Inflammatory macrophage (primary cell): ENCODE results near the gene KRT20.

Experiments used
- DNase-seq, 2 donors: peaks; one replicate each; pipeline ENCODE4 v3.0.0-alpha.2; 2020 to 2022
- total RNA-seq, 18 experiments: gene quantifications; one replicate each; lab custom pipeline; 2026; ENCODE audit warnings: mixed read lengths in 6 of 18, inconsistent platforms in 2 of 18; lab: John Stamatoyannopoulos, UW

KRT20 gene
- 0 to 0.10 (median 0) reads per million in 18 experiments for total RNA-seq

GRCh38 chr17:40884708-40885512 lies at the start of gene KRT20:
Gene KRT20 (minus strand): TSS chr17:40885242. CDS start chr17:40885185, 57 bp downstream.
- no peak for DNase-seq

DNA sequence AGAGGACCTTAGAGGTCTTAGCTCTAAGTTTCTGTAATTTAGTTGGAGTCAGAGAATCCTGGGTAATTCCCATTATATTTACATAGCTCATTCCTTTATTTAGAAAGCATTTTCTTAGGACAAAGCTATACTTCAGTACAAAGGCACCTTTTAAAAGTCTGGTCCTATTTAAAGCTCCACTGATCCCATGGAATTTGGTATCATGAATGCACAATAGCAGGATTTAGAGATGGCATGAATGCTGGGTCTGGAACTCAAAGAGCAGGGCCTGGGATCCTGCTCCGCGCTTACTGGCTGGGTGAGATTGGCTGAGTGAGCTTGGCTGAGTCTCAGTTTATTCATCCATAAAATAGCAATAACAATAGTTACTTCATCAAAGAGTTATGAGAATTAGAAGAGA lies 47.6 kb upstream of the KRT20 start:
- no peak for DNase-seq

GRCh38 chr17:40931311-40931710 lies 46.3 kb upstream of the KRT20 start:
- peak; percentile 46 to 52 for DNase-seq

DNA sequence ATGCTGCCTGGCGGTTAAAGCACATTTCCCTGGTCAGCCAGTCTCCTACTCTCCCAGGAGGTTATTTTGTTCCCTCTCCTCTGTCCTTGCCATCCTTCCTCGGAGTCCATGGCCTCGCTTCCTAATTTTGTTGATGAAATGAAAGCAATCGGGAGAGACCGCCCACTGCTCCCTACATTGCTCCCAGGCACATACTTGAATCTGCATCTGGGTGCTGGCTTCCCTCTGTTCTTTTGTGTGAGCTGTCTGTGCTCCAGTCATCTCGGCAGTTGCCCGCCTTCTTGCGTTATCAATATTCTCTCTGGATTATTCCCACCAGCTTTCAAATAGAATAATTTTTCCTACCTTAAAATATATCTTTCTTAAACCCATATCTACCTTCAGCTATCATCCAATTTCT lies 41.3 kb upstream of the KRT20 start:
- no peak for DNase-seq

DNA sequence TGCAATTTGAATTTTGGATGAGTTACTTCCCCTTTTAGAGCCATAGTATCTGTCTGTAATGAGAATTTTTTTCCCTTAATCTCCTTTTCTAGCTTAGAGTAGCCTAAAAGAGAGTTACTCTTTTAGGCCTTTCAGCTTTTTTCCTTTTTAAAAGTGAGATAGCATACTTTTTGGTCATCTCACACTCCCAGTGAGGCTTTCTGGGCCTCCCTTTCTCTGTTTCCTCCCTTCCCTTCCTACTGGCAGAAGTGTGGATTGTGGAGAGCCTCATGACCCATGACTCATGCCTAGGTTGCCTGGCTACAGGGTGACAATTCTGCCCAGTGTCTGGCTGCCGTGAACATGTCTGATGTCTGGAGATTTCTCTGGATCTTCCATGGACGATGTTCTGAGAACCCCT lies 37.2 kb upstream of the KRT20 start:
- peak; percentile 75 to 85 for DNase-seq

GRCh38 chr17:40921026-40921425 lies 36.0 kb upstream of the KRT20 start:
- DNase-seq, result no peak

- peak; percentile 21 to 31 for DNase-seq
Measured at GRCh38 chr17:40917116-40917515, 32.1 kb upstream of the KRT20 start.

- no peak for DNase-seq
Measured at GRCh38 chr17:40916366-40916765, 31.3 kb upstream of the KRT20 start.

- peak; percentile 31 to 74 for DNase-seq
Measured at GRCh38 chr17:40915721-40916256, 30.7 kb upstream of the KRT20 start.

DNA sequence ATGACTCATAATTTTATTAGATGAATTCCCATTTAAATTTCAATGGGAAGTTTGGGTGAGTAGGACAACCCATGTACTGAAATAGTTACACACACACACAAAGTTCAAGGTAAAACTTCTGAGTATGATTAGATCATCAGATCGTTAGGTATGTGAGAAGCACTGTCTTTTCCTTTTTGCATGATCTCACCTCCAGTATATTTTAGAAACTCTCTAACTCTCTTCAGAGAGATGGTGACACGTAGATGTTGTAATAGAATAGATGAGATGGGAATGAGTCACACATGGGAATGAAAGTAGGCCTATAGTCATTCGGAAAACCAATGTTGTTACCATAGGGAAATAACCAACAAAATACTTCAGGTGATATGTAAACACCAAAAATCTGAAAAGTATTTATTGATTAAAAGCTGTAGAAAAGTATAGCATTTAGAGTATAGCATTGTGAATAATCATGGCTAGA lies 30.2 kb upstream of the KRT20 start:
- DNase-seq, result peak; percentile 42 to 75

GRCh38 chr17:40914075-40914855 lies 29.2 kb upstream of the KRT20 start:
- no peak for DNase-seq

DNA sequence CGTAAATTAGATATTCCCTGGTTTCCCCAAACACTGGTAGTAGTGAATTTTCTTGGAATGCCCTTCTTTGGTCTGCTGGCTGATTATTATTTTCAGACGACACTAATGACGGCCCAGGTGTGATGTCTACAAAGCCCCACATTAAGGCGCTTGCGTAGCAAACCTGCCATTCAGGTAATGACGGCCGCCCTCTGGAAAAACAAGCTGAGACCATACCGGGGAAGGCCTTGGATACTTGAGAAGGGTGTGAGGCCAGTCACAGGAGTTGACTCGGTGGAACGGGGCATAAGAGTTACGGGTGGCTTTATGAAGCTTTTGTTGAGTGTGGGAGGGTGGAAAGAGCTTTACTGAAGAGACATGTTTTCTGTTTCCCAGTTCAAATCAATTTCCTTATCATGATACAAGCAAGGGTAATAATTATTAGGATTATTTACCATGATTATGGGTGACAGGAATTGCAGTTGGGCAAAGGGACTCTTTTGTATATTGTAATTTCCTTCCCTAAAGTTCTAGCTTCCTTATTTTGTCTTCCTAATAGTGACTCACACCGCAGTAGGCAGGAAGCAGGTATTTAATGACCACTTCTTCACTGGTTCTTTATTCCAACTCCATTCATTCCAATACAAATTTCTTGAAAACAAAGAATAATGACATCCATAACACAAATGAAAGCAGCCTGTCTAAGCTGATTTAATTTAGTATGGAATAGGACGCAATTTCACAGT lies 27.6 kb upstream of the KRT20 start:
- peak; percentile 44 to 67 for DNase-seq

GRCh38 chr17:40910441-40910841 lies 25.4 kb upstream of the KRT20 start:
- DNase-seq, result no peak

DNA sequence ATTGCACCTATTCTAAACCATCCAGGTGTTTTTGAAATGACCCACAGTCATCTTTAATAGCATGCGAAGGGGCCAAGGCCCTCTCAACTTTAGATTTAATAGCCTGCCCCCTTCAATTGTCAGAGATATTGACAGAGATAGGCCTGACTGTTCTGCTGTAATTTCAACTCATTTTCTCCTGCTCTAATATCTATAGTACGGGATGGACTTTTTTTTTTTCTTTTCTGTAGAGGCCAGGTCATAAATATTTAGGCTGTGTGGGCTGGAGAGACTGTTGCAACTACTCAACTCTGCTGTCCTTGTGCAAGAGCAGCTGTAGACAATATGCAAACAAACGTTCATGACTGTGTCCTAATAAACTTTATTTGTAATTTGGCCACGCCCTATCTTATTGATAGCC lies 24.7 kb upstream of the KRT20 start:
- DNase-seq, result peak; percentile 68 to 75

- DNase-seq, result peak; percentile 77 to 82
Measured at GRCh38 chr17:40909351-40909750, 24.3 kb upstream of the KRT20 start.

DNA sequence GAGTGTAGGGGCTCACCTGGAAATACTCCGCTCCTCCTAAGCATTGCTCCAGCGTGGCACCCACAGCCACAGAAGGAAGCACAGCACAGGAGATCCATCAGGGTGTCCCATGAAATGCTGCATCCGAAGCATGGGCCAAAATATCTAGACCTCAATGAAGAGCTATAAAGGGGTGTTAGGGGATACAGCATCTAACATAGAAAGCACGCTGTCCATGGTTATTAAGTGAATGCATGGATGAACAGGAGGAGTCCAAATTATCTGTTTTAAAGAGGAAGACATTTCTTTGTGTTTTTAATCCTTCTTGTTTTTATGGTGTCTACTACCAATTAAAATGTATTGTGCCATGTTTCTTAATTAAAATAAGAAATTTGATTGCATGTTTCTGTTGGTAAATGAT lies 21.6 kb upstream of the KRT20 start:
- DNase-seq, result no peak

DNA sequence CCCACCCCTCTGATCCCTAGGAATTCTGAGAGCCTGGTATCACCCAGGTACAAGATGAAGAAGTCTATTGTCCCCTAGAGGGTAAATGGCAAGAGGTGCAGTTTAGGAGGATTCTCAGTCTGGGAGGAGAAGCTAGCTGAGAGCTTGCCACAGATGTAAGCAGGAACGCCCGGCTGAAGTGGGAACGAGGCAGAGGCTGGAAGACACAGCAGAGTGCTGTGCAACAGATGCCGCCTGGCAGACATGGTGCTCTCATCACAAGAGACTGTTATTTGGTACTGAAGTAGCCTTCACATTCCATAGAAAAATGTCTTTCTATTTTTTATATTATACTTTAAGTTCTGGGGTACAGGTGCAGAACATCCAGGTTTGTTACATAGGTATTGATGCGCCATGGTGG lies 20.3 kb upstream of the KRT20 start:
- no peak for DNase-seq

DNA sequence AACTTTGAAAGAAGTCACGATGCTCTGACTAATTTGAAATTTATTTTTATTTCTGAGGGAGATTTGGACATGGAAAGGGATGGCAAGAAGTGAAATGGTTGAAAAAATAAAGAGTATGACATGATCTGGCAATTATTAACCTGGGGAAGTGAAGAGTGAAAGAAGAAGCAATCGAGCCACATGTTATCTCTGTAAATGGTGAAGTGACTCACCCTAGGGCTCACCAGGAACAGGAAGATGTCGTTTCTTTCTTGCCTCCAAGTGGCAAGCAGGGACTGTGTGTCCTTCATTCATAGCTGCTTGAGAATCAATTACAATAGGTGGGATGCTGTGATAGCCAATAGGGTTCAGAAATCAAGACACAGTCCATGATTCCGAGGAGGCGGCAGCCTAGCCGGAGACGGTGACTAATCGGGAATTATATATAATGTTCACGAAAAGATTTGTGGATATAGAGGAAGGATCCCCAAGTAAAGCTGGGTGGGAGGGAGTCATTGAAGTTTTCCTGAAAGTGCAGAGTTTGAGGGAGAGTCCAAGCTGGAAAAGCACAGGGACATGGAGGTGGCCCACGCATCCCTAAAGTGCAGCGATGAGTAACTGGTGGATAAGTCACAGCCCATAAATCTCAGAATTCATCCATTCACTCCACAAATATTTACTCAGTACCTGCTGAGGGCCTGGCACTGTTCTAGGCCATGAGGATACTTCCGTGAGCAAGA lies 18.2 kb upstream of the KRT20 start:
- DNase-seq, result peak; percentile 56 to 64

DNA sequence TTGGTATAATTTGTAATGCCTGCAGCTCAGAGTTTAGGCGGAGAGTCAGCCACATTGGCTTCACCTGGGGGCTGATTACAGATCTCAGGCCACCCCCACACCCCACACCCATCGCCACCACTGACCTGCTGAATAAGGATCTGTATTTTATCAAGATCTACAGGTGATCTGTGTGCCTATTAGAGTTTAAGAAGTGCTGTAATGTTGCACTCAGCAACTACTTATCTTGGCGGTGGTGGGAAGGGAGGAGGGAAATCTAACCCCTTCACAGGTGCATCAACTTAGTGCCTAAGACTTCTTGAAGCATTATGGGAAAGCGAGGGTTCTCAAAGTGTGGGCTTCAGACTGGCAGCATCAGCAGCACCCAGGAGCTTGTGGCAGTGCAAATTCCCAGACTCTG lies 17.5 kb upstream of the KRT20 start:
- no peak for DNase-seq

GRCh38 chr17:40901981-40902474 lies 17.0 kb upstream of the KRT20 start:
- DNase-seq, result no peak

DNA sequence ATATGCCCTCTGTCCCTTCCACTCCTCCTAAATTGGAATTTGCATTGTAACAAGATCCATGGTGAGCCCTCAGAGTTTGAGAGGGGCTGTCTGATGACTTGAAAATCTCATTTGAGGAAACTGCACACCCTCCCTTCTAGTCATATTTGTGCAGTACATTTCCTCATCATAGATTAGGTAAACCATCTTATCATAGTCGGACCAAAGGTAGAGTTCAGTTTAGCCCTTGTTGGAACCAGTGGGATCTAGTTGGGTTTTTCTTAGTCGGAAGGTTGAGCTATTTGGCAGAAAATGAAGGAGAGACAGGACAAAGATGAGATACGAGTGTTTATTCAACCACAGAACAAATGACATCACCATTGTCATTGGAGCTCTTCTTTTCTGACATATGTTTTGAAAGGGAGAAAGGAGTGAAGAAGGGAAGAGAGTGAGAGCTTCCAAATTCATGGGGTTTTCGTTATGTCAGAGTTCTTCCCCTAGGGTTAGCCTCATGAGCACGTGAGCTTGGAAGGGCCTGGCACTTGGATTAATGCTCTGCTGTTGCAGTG lies 15.8 kb upstream of the KRT20 start:
- DNase-seq, result no peak
